ENCODE data around the gene PTPRM.

DNA sequence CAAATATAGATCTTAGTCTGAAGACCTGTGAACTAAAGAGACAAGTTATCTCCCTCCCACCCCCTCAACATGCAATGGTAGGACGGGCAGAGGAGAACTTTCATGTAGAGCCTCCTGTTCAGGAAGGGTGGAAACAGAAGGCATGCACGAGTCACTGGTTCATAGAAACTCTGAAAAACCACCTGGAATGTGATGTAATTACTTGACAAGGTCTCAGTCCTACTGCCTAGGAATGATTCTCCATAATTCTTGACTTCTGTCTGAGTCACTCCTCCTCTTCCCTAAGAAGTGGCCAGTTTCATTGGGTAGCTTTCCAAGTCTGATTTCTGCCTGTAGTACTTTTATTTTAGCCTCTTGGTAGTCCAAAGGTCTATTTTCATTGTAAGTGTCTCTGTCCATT, 277.3 kb downstream of the PTPRM start:
- TF ChIP-seq POLR2AphosphoS5 (IDR thresholded peaks at IDR 0.05; ENCODE audit: low read depth, low read length) (no peak), POLR2A (IDR thresholded peaks at IDR 0.05; ENCODE audit: low read depth, low read length) (no peak), TAF1 (IDR thresholded peaks at IDR 0.05; ENCODE audit: low read depth, low read length) (no peak), SPI1 (IDR thresholded peaks at IDR 0.05; ENCODE audit: low read depth, low read length) (no peak), PAX5 (IDR thresholded peaks at IDR 0.05; ENCODE audit: insufficient read depth, low read length, severe bottlenecking) (no peak)

All from GM12891 (cell line).